ENCODE data around the gene OR9A2. TPM values are rescaled to one million over a fixed set of nuclear protein-coding genes. Genes with fewer than 3 reads are reported as not detected.

The OR9A2 gene
- total RNA-seq, 1 donor from 2014 or later = not detected

Other genes starting within 250 kb of the OR9A2 start
- gene EPHB6, start 172.1 kb downstream of the OR9A2 start, total RNA-seq = 12.2 TPM
- gene TRPV6, start 141.4 kb downstream of the OR9A2 start, total RNA-seq = 0.21 TPM
- gene TRPV5, start 93.4 kb downstream of the OR9A2 start, total RNA-seq = not detected
- not detected for gene LLCFC1, start 87.6 kb downstream of the OR9A2 start, total RNA-seq
- gene KEL, start 64.8 kb downstream of the OR9A2 start, total RNA-seq = 1.6 TPM
- gene OR6V1, start 25.2 kb upstream of the OR9A2 start, total RNA-seq = not detected
- 12.6 TPM for gene PIP, start 104.9 kb upstream of the OR9A2 start, total RNA-seq
- not detected for gene TAS2R39, start 156.3 kb upstream of the OR9A2 start, total RNA-seq
- not detected for gene TAS2R40, start 194.9 kb upstream of the OR9A2 start, total RNA-seq
- gene GSTK1, start 236.3 kb upstream of the OR9A2 start, total RNA-seq = 152 TPM